Thyroid gland (tissue), 4 donors: ENCODE measurements around the gene GTF2A2. TPM values are rescaled to one million over a fixed set of nuclear protein-coding genes. Genes with fewer than 3 reads are reported as not detected.

Experiments
- DNase-seq, 2 donors: peaks; one replicate each; pipeline ENCODE4 v3.0.0-alpha.2; 2019
- H3K27ac ChIP-seq, 3 donors: fragments of 200-600 bp; sonication (generic); 1 replicate in 2 of 3; 2 replicates in 1 of 3; pipeline ENCODE4 v1.5.1; 2016 to 2019; ENCODE audit warnings: mild to moderate bottlenecking in 1 of 3, moderate library complexity in 1 of 3
- H3K27me3 ChIP-seq: fragments of 200-600 bp; sonication (generic); one replicate; pipeline ENCODE4 v1.5.1; 2019
- H3K36me3 ChIP-seq, 2 donors: fragments of 200-600 bp; sonication (generic); one replicate each; pipeline ENCODE4 v1.5.1; 2016 to 2019
- H3K4me1 ChIP-seq, 2 donors: fragments of 200-600 bp; sonication (generic); one replicate each; pipeline ENCODE4 v1.5.1; 2017 to 2019
- H3K4me3 ChIP-seq, 3 donors: fragments of 200-600 bp; sonication (generic); replicated peaks in 1 of 3; 1 replicate in 2 of 3; 2 replicates in 1 of 3; pipeline ENCODE4 v1.5.1; 2016; ENCODE audit warnings: mild to moderate bottlenecking in 1 of 3
- H3K9me3 ChIP-seq: fragments of 200-600 bp; sonication (generic); one replicate; pipeline ENCODE4 v1.5.1; 2017
- POLR2A ChIP-seq, 2 donors: fragments of 450-650 bp; IDR thresholded peaks; one replicate each; pipeline ENCODE4 v1.6.1; 2017; ENCODE audit warnings: antibody characterized with exemption in 2 of 2, mild to moderate bottlenecking in 2 of 2, moderate library complexity in 1 of 2
- WGBS, 2 donors: methylation state at CpG; one replicate each; pipeline ENCODE4 v1.1.5; 2017; 5-methylcytosine and 5-hydroxymethylcytosine counted together
- intact Hi-C: fragments of 100-400 bp; cut with DNase I; formaldehyde crosslinking; loops from one replicate; pipeline ENCODE4 v1.15.1; 2023
- total RNA-seq, 4 donors: library from RNA; depleted of rRNA; stranded (reverse); fragments of >200 nt; gene quantifications; one replicate each; pipeline ENCODE4 v1.2.3, GENCODE V29; 2016
- TF ChIP-seq, protein P1 (sequence below), 6 experiments: fragments of 200-600 bp in 3 of 6; fragments of 450-650 bp in 3 of 6; sonication (generic) in 3 of 6; IDR thresholded peaks; one replicate each; pipeline ENCODE4 v1.5.1; 2016 to 2019; ENCODE audit warnings: antibody characterized with exemption in 6 of 6, mild to moderate bottlenecking in 2 of 6, inconsistent platforms in 1 of 6, moderate library complexity in 1 of 6

GTF2A2 gene
- total RNA-seq, 4 donors from 2014 or later = 22.3 to 73.6 (median 37.9) TPM

DNA sequence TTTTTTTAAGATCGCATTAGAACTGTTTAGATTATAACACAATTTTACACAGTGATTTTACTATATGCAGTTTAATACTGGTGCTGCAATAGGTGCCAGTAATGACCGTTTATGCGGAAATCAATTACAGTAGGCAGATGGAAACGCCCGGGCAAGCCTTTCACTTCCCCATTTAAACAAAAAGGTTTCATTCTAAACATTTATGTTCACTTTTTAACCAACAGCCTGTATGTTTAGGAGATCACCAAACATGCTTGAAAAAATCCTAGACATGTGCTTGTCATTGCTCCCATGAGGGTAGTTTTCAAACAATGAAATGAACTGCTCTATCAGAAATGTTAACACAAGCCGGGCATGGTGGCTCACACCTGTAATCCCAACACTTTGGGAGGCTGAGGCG is 29.1 kb upstream of the GTF2A2 start:
- DNase-seq = no peak
- no peaks in the 10 kb centered on the region for H3K27me3 ChIP-seq
- 84 to 86% methylated on average over 7 of the region's 7 CpGs for WGBS, 2 donors
- intact Hi-C loops = no loop called here
- H3K9me3 ChIP-seq = no peaks in the 10 kb centered on the region
- TF ChIP-seq, protein P1, sequence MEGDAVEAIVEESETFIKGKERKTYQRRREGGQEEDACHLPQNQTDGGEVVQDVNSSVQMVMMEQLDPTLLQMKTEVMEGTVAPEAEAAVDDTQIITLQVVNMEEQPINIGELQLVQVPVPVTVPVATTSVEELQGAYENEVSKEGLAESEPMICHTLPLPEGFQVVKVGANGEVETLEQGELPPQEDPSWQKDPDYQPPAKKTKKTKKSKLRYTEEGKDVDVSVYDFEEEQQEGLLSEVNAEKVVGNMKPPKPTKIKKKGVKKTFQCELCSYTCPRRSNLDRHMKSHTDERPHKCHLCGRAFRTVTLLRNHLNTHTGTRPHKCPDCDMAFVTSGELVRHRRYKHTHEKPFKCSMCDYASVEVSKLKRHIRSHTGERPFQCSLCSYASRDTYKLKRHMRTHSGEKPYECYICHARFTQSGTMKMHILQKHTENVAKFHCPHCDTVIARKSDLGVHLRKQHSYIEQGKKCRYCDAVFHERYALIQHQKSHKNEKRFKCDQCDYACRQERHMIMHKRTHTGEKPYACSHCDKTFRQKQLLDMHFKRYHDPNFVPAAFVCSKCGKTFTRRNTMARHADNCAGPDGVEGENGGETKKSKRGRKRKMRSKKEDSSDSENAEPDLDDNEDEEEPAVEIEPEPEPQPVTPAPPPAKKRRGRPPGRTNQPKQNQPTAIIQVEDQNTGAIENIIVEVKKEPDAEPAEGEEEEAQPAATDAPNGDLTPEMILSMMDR (IDR thresholded peaks at IDR 0.05) = no peak
- no peak for TF ChIP-seq POLR2A (IDR thresholded peaks at IDR 0.05)
- no peak overlapping the region for H3K4me3 ChIP-seq
- H3K27ac ChIP-seq = no peak overlapping the region
- peaks cover 5 to 27% of the 10 kb centered on the region in 2 donors for H3K4me1 ChIP-seq
- H3K36me3 ChIP-seq = peaks cover 3 to 5% of the 10 kb centered on the region in 2 donors

DNA sequence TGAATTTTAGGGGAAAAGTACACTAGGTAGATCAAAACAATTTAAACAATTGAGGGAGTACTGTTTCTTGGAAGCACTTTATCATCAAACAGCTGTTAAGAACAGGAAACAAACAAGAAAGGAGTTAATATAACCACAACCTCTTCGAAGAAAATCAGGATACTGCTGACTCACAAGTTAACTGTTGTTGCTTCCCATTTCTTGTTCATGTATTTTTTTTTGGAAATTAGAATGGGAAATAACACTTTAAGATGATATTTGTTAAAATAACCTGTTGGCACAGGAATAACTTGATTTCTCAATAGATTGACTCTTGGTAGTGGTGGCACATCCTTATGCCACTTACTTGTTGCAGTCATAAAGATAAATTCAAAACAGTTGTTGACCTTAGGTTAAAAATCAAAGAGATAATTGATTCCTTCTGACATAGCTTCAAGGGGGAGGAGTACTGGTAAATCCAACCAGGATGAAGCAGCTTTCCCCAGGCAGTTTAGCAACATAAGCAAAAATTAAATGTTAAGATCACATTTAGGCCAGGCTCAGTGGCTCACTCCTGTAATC is 28.5 kb upstream of the GTF2A2 start:
- intact Hi-C loops = no loop called here

DNA sequence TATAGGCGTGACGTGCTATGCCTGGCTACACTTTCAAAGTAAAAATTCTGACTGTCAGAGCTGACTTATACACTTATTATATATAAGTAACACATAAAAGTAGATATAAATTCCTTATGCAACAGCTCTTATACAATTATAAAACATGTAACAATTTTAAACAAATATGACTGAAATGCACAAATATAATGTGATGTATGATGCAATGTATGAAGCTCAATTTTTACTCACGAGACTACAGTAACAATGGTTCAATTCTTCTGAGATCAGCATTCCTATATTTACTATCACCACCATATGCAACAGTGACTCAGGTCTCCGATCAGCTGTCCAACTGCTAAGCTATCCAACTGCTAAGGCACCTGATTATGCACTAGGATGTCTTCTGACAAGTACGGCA is 23.6 kb upstream of the GTF2A2 start:
- intact Hi-C loops = no loop called here
- WGBS, 2 donors = 87 to 98% methylated on average over 4 of the region's 5 CpGs
- peaks cover 44 to 53% of the 10 kb centered on the region in 2 donors for H3K36me3 ChIP-seq

More for the DNA sequence above, 28.5 kb upstream of the GTF2A2 start:
- TF ChIP-seq, protein P1 (IDR thresholded peaks at IDR 0.05) = no peak
- no peak for TF ChIP-seq POLR2A (IDR thresholded peaks at IDR 0.05)
- Histone ChIP-seq H3K4me1 (peaks cover under 1 to 27% of the 10 kb centered on the region in 2 donors), H3K4me3 (no peak overlapping the region), H3K27ac (peak overlapping the region in 1 of 3 donors; percentile 20), H3K27me3 (no peaks in the 10 kb centered on the region), H3K36me3 (peaks cover 7 to 11% of the 10 kb centered on the region in 2 donors), H3K9me3 (no peaks in the 10 kb centered on the region)
- DNase-seq = no peak
- whole genome bisulfite sequencing, 2 donors = 52 to 59% methylated on average over 1 of the region's 1 CpG

DNA sequence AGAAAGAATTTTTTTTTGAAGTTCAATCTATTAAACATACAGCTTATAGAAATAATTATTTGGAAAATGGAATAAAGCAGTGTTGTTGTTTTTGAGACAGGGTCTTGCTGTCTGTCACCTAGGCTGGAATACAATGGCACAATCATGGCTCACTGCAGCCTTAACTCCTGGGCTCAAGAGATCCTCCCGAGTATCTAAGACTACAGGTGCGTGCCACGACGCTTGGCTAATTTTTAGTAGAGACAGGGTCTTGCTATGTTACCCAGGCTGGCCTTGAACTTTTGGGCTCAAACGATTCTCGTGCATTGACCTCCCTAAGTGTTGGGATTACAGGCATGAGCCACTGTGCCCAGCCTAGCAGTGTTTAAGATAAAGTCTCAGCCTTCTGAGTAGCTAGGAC is 23.0 kb upstream of the GTF2A2 start:
- Histone ChIP-seq H3K4me3 (no peak overlapping the region), H3K27me3 (no peaks in the 10 kb centered on the region), H3K27ac (no peak overlapping the region), H3K4me1 (peaks cover 0 to 6% of the 10 kb centered on the region in 2 donors), H3K9me3 (no peaks in the 10 kb centered on the region), H3K36me3 (peaks cover 47 to 59% of the 10 kb centered on the region in 2 donors)
- DNase-seq = no peak
- TF ChIP-seq POLR2A (IDR thresholded peaks at IDR 0.05) = no peak
- TF ChIP-seq, protein P1 (IDR thresholded peaks at IDR 0.05) = no peak
- WGBS, 2 donors = 92 to 93% methylated on average over 6 of the region's 6 CpGs
- intact Hi-C loops = no loop called here

More for the DNA sequence above, 23.6 kb upstream of the GTF2A2 start:
- TF ChIP-seq, protein P1 (IDR thresholded peaks at IDR 0.05) = no peak
- no peak for TF ChIP-seq POLR2A (IDR thresholded peaks at IDR 0.05)
- Histone ChIP-seq H3K4me1 (peaks cover 0 to 11% of the 10 kb centered on the region in 2 donors), H3K27ac (no peak overlapping the region), H3K9me3 (no peaks in the 10 kb centered on the region), H3K4me3 (no peak overlapping the region), H3K27me3 (no peaks in the 10 kb centered on the region)
- DNase-seq = no peak

DNA sequence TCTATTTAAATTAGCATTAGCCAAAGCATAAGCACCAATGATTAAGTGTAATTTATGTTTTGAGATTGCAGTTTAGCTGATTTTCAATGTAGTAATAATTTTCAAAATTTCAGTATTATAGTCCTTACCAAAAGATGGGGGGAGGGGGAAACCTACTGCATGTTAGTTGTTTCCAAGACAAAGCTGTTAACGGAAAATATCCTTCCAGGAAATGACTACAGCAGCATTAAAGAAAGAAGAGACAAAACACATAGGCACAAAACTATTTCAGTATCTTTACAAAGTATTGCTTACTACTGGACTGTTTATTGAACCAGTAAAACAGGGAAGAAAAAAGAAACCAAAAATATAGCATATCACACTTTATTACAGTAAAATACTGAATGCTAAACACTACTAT is 21.3 kb upstream of the GTF2A2 start:
- Histone ChIP-seq H3K36me3 (peaks cover 56 to 66% of the 10 kb centered on the region in 2 donors), H3K27me3 (no peaks in the 10 kb centered on the region), H3K4me1 (no peaks in the 10 kb centered on the region), H3K9me3 (no peaks in the 10 kb centered on the region), H3K27ac (no peak overlapping the region), H3K4me3 (no peak overlapping the region)
- no peak for DNase-seq
- intact Hi-C loops = no loop called here
- 65 to 80% methylated on average over 1 of the region's 1 CpG for WGBS, 2 donors
- TF ChIP-seq POLR2A (IDR thresholded peaks at IDR 0.05) = no peak
- TF ChIP-seq, protein P1 (IDR thresholded peaks at IDR 0.05) = no peak
